ENCODE data around the gene GCM1.
A peak's percentile ranks its signal among the peaks of the same experiment; 100 is the strongest.
"Not testable (repeated sequence)": the region's sequence is repeated elsewhere in the genome, so short reads cannot be mapped to it uniquely, and the experiment has no call there.

Gene GCM1, protein sequence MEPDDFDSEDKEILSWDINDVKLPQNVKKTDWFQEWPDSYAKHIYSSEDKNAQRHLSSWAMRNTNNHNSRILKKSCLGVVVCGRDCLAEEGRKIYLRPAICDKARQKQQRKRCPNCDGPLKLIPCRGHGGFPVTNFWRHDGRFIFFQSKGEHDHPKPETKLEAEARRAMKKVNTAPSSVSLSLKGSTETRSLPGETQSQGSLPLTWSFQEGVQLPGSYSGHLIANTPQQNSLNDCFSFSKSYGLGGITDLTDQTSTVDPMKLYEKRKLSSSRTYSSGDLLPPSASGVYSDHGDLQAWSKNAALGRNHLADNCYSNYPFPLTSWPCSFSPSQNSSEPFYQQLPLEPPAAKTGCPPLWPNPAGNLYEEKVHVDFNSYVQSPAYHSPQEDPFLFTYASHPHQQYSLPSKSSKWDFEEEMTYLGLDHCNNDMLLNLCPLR

DNA sequence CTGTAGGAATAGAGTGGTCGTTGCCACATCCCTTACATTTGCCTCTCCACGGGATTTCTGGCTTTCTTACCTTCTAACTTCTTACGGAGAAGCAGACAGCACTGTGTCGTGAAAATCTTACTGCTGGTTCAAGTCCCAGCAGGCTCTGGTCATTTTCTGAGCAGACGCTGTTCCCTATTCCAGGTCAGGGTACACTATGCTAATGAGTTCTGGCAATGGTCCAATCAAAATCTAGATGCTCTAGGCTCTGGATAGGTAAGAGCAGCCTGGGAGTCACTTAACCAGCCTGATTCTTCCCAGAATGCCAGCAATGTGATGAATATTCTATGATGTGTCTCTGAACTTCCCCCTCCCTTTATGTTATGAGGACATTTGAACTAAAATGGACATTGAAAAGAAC is at the start of gene GCM1:
Gene GCM1, minus strand, starts transcription at position 158 of the 400 bp plus-strand sequence. CDS start 3,209 bp downstream, outside the sequence.
- DNase-seq (ENCODE audit: low read depth): no peak

DNA sequence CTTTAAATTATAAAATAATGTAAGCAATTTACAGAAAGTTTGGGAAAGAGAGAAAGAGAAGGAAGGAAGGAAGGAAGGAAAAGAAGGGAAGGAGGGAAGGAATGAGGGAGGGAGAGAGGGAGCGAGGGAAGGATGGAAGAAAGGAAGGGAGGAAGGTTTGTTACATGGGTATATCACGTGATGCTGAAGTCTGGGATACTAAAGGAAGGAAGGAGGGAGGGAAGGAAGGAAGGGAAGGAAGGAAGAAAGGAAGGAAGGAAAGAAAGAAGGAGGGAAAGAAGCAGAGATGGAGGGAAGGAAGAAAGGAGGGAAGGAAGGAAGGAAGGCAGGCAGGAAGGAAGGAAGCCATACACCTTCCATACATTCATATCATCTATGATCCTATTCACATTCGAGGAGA is 48.9 kb upstream of the GCM1 start:
- no peak for DNase-seq (ENCODE audit: low read depth)

DNA sequence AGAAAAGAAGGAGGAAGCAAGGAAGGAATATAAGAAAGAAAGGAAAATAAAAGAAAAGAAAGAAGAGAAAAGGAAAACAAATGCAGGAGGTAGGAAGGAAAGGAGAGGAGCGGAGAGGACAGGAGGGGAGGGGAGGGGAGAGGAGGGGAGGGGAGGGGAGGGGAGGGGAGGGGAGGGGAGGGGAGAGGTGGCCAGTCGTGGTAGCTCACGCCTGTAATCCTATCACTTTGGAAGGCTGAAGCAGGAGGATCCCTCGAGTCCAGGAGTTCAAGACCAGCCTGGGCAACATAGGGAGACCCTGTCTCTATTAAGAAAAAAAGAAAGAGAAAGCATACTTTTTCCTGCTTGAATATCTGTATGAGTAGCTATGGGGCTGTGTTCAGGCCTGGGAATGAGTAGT is 46.4 kb upstream of the GCM1 start:
- DNase-seq (ENCODE audit: low read depth): no peak

DNA sequence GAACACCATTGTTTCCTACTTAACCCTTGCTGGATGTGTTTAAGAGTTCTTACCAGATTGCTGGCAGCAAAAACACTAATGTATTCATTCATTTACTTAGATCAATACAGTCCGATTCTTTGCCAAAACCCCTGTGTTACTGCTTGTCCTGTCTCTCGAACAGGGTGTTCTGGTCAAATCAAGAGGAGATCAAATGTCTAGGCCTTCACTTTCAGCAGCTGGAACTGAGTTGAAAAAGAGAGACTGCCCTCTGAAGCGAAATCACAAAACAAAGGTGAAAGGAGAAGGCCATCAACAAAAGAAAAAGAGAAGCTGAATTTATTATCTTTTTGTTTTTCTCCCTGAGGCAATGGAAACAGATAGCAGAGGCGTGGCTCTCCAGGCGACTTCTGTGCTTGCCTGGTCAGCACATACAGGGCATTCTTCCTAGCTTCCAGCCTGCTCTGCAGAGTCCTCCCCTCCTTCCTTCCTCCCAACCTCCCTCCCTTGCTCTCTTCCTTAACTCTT is 44.1 kb upstream of the GCM1 start:
- peak; percentile 25 for DNase-seq (ENCODE audit: low read depth)

- peak; percentile 88 for DNase-seq (ENCODE audit: low read depth)
These were observed 40.9 kb upstream of the GCM1 start for GRCh38 chr6:53189554-53189953.

DNA sequence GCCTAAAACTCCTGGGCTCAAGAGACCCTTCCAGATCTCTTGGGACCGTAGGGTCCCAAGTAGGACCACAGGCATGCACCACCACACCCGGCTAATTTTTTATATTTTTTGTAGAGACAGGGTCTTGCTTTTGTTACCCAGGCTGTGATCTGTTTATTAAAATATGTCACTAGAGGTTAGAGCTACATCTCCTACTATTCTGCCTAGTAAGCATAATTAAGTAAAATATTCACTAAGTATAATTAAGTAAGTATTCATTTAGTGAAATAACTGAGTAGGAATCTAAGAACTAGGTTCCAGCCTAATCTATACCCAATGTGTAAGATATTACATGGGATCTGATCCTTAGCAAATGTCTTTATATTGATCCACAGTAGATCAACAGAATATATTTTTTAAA is 40.2 kb upstream of the GCM1 start:
- no peak for DNase-seq (ENCODE audit: low read depth)

DNA sequence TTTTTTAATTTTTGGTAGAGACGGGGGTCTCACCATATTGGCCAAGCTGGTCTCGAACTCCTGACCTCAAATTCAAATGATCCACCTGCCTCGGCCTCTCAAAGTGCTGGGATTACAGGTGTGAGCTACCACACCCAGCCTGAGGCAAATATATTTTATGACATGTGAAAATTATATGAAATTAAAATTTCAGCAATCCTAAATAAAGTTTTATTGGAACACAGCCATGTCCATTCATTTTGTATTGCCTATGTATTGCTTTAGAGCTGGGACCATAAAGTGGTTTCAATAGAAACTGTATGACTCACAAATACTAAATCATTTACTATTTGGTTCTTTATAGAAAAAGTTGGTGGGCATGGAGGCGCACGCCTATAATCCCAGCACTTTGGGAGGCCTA is 32.0 kb upstream of the GCM1 start:
- no peak for DNase-seq (ENCODE audit: low read depth)

DNA sequence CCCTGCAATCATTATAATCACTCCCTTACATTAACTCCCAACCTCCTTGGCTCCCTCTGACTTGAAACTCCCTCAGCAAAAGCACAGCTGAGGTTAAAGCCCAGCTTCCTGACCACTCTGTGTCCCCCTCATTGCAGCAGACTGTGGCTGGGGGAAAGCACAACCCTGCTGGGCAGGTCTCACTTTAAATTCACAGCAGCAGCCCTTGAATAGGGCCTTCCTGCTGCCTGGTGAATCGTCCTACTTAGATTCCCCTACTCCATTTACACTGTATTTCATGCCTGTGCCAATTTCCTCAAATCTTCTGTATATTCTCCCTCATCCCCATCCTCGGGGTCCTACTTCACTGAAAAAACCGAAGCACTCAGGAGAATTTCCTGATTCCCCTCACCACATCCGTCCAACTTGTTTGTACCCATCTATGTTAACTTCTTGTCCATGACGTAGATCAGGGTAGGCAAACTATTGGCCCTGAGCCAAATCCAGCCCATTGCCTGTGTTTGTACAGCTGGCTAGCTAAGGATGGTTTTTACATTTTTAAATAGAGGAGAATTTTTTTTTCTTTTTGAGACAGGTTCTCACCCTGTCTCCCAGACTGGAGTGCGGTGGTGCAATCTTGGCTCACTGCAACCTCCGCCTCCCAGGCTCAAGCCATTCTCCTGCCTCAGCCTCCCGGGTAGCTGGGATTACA is 31.5 kb upstream of the GCM1 start:
- DNase-seq (ENCODE audit: low read depth): peak; percentile 83

DNA sequence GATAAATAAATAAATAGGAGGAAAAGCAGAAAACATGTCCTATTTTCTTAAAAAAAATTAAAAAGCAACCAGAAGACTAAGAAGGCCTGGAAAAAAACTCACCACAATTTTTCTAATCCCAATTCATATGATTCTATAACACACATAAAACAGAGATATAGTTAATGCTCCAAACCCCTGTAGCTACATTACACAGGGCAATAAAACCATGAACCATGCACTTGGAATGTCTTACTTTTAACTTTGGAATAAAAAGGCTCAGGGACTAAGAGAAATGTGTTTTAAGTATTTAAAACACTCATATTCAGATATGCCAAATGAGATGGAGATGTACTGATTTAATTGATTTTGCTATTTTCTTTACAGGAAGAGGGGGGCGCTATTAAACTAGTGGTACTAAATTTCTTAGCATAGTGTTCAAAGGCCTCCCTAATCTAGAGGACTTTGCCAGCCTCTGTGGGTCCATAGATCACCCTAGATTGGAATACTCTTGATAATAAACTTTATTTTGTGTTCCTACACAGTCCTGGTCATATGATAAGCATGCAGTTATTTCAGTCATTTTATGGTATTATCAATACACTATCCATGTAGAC is 30.3 kb upstream of the GCM1 start:
- DNase-seq (ENCODE audit: low read depth): no peak

- no peak for DNase-seq (ENCODE audit: low read depth)
These were observed 26.4 kb upstream of the GCM1 start for GRCh38 chr6:53175027-53175426.

- no peak for DNase-seq (ENCODE audit: low read depth)
These were observed 23.8 kb upstream of the GCM1 start for GRCh38 chr6:53172468-53172803.

GRCh38 chr6:53171605-53172467 is 23.2 kb upstream of the GCM1 start:
- DNase-seq (ENCODE audit: low read depth): peak; percentile 63

DNA sequence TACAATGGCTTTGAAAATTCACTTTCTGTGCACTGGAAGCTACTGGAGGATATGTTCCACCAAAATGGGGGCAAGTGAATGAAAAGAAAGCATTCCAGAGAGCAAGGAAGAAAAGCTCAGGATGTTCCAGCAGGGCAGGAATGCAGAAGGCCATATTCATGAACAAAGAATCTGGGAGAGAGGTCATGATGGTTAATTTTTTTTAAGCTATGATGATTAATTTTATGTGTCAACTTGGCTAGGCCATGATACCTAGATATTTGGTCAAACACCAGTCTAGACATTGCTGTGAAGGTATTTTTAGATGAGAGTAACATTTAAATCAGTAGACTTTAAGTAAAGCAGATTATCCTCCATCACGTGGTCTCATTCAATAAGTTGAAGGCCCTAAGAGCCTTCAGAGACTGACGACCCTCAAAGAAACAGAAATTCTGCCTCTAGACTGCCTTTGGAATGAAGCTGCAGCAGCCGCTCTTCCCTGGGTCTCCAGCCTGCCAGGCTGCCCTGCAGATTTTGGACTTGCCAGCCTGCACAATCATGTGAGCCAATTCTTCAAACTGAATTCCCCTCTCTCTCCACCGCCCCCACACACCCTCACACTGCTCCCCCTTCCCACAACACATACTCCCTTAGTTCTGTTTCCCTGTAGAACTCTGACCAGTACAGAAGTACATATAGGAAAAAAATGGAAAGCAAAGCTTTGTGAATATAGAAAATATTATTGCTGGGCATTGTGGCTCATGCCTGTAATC is 20.1 kb upstream of the GCM1 start:
- DNase-seq (ENCODE audit: low read depth): peak; percentile 47

DNA sequence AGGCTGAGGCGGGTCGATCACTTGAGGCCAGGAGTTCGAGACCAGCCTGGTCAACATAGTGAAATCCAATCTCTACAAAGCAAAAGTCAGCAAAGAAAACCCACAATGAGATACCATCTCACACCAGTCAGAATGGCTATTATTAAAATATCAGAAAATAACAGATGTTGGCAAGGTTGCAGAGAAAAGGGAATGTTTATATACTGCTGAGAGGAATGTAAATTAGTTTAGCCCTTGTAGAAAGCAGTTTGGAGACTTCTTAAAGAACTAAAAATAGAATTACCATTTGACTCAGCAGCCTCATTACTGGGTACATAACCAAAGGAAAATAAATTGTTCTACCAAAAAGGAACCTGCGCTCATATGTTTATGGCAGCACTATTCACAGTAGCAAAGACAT is 16.7 kb upstream of the GCM1 start:
- DNase-seq (ENCODE audit: low read depth): no peak

- DNase-seq (ENCODE audit: low read depth): no peak
These were observed 14.0 kb upstream of the GCM1 start for GRCh38 chr6:53162606-53163005.

DNA sequence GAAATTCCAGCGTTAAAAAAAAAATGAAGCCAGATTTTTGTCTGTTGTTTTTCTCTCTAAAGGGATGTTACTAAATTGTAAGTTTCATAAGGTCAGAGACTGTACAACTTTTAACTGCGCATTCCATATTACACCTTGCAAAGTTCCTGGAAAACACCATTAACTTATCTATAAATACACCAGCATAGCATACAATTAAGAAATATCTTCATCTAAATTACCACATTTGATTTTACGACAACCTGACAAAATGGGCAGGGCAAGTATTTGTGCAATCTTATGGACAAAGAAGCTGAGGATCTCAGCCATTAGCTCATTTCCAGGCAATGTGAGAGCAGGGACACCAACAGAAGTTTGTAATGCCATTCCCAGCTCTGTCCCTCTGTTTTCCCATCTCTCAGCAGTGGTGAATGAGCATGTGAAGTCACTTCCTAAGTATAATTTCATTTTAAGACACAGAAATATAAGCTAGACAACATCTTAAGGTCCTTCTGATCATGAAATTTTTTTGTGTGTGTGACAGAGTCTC is 12.9 kb upstream of the GCM1 start:
- peak; percentile 27 for DNase-seq (ENCODE audit: low read depth)

- DNase-seq (ENCODE audit: low read depth): no peak
These were observed 10.9 kb upstream of the GCM1 start for GRCh38 chr6:53159558-53159957.

GRCh38 chr6:53158076-53158475 is 9.4 kb upstream of the GCM1 start:
- not testable (repeated sequence) for DNase-seq (ENCODE audit: low read depth)

DNA sequence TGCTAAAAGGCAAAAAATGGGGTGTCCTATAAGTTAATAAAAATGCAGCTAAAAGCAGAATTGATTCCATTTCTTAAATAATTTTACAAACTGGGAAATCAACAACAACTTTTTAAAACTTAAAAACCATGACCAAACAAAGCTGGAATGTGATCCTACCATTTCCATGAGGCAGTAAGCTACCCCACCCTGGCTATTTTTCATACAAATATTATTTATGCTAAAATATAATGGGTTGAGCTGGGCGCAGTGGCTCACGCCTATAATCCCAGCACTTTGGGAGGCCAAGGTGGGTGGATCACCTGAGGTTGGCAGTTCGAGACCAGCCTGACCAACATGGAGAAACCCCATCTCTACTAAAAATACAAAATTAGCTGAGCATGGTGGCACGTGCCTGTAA is 6.6 kb upstream of the GCM1 start:
- DNase-seq (ENCODE audit: low read depth): not testable (repeated sequence)

DNA sequence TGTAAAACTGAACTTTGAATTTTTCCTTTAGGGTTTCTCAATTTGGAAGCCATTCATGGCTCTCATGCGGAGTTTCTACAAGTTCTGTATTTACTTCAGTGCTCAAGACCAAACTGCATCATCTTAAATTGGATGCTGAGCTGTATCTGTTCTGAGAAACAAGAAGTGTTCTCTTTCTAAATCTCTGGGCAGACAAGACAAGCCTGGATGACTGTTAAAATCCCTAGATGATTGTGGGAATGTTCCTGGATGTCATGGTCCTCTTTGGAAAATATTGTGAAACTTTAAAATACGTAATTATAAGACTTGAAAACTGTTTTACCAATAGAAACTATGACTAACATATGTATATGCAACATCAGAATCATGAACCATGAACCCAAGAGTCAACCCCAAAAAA is 6.2 kb upstream of the GCM1 start:
- DNase-seq (ENCODE audit: low read depth): no peak

DNA sequence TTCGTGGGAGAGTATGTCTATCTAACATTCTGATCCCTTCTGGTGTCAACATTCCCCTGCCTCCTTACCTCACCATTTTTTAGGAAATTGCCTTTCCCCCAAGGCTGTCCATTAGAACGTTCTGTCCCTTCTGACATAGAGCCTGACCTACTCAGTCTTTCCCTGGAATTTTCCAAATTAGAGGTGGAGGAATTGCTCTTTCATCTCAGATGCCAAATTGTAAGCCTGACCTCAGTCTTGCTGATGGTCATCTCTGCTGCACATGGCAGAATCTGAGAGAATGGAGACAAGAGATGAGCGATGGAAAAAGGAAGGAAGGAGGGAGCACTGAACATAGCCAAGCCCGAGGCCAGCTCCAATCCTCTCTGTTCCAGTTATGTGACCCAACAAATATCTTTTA is 5.4 kb upstream of the GCM1 start:
- no peak for DNase-seq (ENCODE audit: low read depth)
